PC-3 (cell line): Measurements from ENCODE around the gene UBAP1L. TPM values are rescaled to one million over a fixed set of nuclear protein-coding genes. Genes with fewer than 3 reads are reported as not detected.

ENCODE experiments used
- ATAC-seq: fragments of 200-7000 bp; cut with Tn5 transposase; 2 replicates; pipeline ENCODE4 v1.9.1; 2020; ENCODE audit warnings: mild to moderate bottlenecking, moderate library complexity
- BruUV-seq: library from RNA; stranded (reverse); fragments of 400-500 nt; replicated peaks from 2 replicates; lab custom pipeline; 2021; lab: Mats Ljungman, UMichigan
- CTCF ChIA-PET: fragments of 300-600 bp; sonication (Branson Sonifier 250); formaldehyde crosslinking; loops from one replicate; lab custom pipeline; 2022; ENCODE audit warnings: antibody characterized with exemption; lab: Charles Lee
- POLR2A ChIA-PET: fragments of 300-600 bp; sonication (Branson Sonifier 250); formaldehyde crosslinking; loops from one replicate; lab custom pipeline; 2022; ENCODE audit warnings: antibody characterized with exemption; ENCODE audit not compliant: unreplicated experiment; lab: Charles Lee
- DNase-seq: peaks from one replicate; pipeline ENCODE4 v3.0.0-alpha.2; 2015
- H2AFZ ChIP-seq: fragments of 300-600 bp; sonication (generic); 2 replicates; pipeline ENCODE4 v1.6.0; 2016; ENCODE audit warnings: antibody characterized with exemption, low read length
- H3F3A ChIP-seq: fragments of 300-600 bp; sonication (generic); one replicate; pipeline ENCODE4 v1.6.0; 2017; ENCODE audit warnings: antibody characterized with exemption, low read length, control low read depth, mild to moderate bottlenecking; ENCODE audit not compliant: unreplicated experiment
- H3K27ac ChIP-seq: fragments of 300-600 bp; sonication (generic); 2 replicates; pipeline ENCODE4 v1.5.1; 2016; ENCODE audit warnings: mild to moderate bottlenecking, low read length
- H3K27me3 ChIP-seq: fragments of 300-600 bp; sonication (generic); 2 replicates; pipeline ENCODE4 v1.6.1; 2016; ENCODE audit warnings: low read length, mixed read lengths
- H3K36me3 ChIP-seq: fragments of 300-600 bp; sonication (generic); 2 replicates; pipeline ENCODE4 v1.6.1; 2016; ENCODE audit warnings: low read depth, mixed run types, low read length, mixed read lengths
- H3K4me1 ChIP-seq: fragments of 300-600 bp; sonication (generic); 2 replicates; pipeline ENCODE4 v1.5.1; 2016; ENCODE audit warnings: low read length; ENCODE audit not compliant: insufficient read depth
- H3K4me2 ChIP-seq: fragments of 300-600 bp; sonication (generic); 2 replicates; pipeline ENCODE4 v1.6.0; 2016; ENCODE audit warnings: low read length
- H3K4me3 ChIP-seq: fragments of 300-600 bp; sonication (generic); 2 replicates; pipeline ENCODE4 v1.5.1; 2016; ENCODE audit warnings: mild to moderate bottlenecking, low read length, mixed read lengths
- H3K79me2 ChIP-seq: fragments of 300-600 bp; sonication (generic); 2 replicates; pipeline ENCODE4 v1.6.1; 2017; ENCODE audit warnings: low read length, mixed read lengths
- H3K9ac ChIP-seq: fragments of 300-600 bp; sonication (generic); 2 replicates; pipeline ENCODE4 v1.6.0; 2016; ENCODE audit warnings: mild to moderate bottlenecking, low read length
- H3K9me2 ChIP-seq: fragments of 300-600 bp; sonication (generic); replicated peaks from 2 replicates; pipeline ENCODE4 v1.6.1; 2016; ENCODE audit warnings: mixed run types, low read length, mixed read lengths
- H3K9me3 ChIP-seq: fragments of 300-600 bp; sonication (generic); 2 replicates; pipeline ENCODE4 v1.6.1; 2016; ENCODE audit warnings: low read length, mixed read lengths
- H4K20me1 ChIP-seq: fragments of 300-600 bp; sonication (generic); 2 replicates; pipeline ENCODE4 v1.6.1; 2016; ENCODE audit warnings: low read length, mixed read lengths
- CTCF ChIP-seq: fragments of 300-600 bp; sonication (generic); conservative IDR thresholded peaks from 2 replicates; pipeline ENCODE4 v1.5.1; 2017; ENCODE audit warnings: antibody characterized with exemption, low read depth, mild to moderate bottlenecking, low read length
- EZH2 ChIP-seq: fragments of 300-600 bp; sonication (generic); IDR thresholded peaks from one replicate; pipeline ENCODE4 v1.6.1; 2017; ENCODE audit warnings: antibody characterized with exemption, mild to moderate bottlenecking, low read length; ENCODE audit not compliant: unreplicated experiment
- EZH2phosphoT487 ChIP-seq: fragments of 300-600 bp; sonication (generic); IDR thresholded peaks from 2 replicates; pipeline ENCODE4 v1.6.1; 2018; ENCODE audit warnings: mild to moderate bottlenecking, antibody characterized with exemption, low read length, borderline replicate concordance
- intact Hi-C: fragments of 100-400 bp; cut with micrococcal nuclease; formaldehyde crosslinking; loops from 2 replicates; pipeline ENCODE4 v1.9.0; 2023
- total RNA-seq: library from RNA; depleted of rRNA; stranded (reverse); fragments of >200 nt; gene quantifications from 2 replicates; pipeline ENCODE4 v1.2.3, GENCODE V29; 2014

Gene UBAP1L
- total RNA-seq, 1 experiment from 2014 or later, result 3.4 TPM

DNA sequence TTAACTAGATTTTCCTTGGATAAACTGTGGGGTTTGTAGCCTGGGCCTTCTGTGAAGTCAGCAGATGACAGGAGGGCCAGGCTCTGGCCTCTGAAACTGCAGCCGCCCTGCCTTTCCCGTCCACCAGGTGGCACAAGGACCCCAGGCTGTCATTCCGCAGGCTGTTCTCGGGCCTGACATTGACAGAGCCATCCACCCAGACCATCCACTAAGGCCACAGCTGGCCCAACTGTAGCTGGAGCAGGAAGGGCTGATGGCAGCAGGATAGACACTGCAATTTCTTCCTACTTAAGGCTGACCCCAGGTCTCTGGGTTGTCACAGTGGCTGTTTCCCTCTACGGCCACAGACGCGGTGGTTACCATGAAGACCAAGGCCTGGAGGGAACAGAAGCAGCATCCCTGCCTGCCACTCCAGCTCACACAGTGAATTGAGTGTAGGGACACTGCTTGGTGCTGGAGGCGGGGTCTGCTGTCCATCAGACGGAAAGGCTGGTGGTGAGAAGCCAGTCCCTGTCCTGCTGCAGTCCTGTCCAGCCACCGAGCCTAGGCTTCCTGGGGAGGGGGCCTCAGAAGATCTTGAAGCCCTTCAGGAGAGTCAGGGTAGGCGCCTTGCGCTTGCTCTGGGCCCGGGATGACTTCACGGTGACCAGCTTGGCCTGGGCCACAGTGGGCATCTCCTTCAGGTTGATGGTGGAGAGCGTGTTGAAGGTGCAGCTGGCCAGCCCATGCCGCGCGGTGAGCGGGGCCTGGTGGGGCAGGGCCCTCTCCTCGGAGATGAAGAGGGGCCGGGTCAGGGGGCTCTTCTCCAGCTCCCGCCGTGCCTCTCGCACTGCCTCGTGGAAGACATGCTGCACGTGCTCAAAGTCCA, 60.4 kb downstream of the UBAP1L start:
- no peaks in the 10 kb centered on the region for H3K79me2 ChIP-seq
- no peak for TF ChIP-seq EZH2
- TF ChIP-seq CTCF, result peak; percentile 79
- no peak for TF ChIP-seq EZH2phosphoT487
- H4K20me1 ChIP-seq, result no peaks in the 10 kb centered on the region
- intact Hi-C loops, result loop anchor here (1.0 to 10.0 kb wide), 3 partner anchors 21 to 220 kb away; no protein-coding TSS in a partner anchor
- POLR2A ChIA-PET, result interaction anchor here (0.6 kb wide), 1 partner anchor 232 kb away, joined by 3 read pairs; the partner anchor contains the start of gene PARP16
- DNase-seq (peak; percentile 65), ATAC-seq (peak; percentile 80)
- CTCF ChIA-PET, result interaction anchor here (0.5 to 0.6 kb wide), 3 partner anchors 85 to 250 kb away, joined by 4 to 7 read pairs (median 5); partner anchors contain the start of genes CLPX and RNU5B-1
- H3K9me2 ChIP-seq, result no peaks in the 10 kb centered on the region
- no peak overlapping the region for H3K4me3 ChIP-seq
- H3K9me3 ChIP-seq, result no peaks in the 10 kb centered on the region
- no peak overlapping the region for H3K9ac ChIP-seq
- no peaks in the 10 kb centered on the region for H3K36me3 ChIP-seq
- no peak overlapping the region for H3K27ac ChIP-seq
- H2AFZ ChIP-seq, result no peak overlapping the region
- H3K4me2 ChIP-seq, result no peak overlapping the region
- H3F3A ChIP-seq, result no peaks in the 10 kb centered on the region
- H3K27me3 ChIP-seq, result no peaks in the 10 kb centered on the region
- H3K4me1 ChIP-seq, result peaks cover 22% of the 10 kb centered on the region
- no TSS peak for BruUV-seq

GRCh38 chr15:65052956-65053355, 62.0 kb downstream of the UBAP1L start:
- Histone ChIP-seq H3F3A (no peaks in the 10 kb centered on the region), H3K9me2 (no peaks in the 10 kb centered on the region), H2AFZ (no peak overlapping the region), H3K27me3 (no peaks in the 10 kb centered on the region), H4K20me1 (no peaks in the 10 kb centered on the region), H3K9ac (no peak overlapping the region), H3K27ac (no peak overlapping the region), H3K4me3 (no peak overlapping the region), H3K36me3 (no peaks in the 10 kb centered on the region), H3K4me1 (peaks cover 23% of the 10 kb centered on the region), H3K79me2 (no peaks in the 10 kb centered on the region), H3K4me2 (no peak overlapping the region), H3K9me3 (no peaks in the 10 kb centered on the region)
- no TSS peak for BruUV-seq
- DNase-seq (no peak), ATAC-seq (no peak)
- ChIA-PET CTCF (no interaction called here), POLR2A (no interaction called here)
- intact Hi-C loops, result loop anchor here (10.0 kb wide), 1 partner anchor 222 kb away; no protein-coding TSS in a partner anchor
- TF ChIP-seq EZH2 (no peak), CTCF (no peak), EZH2phosphoT487 (no peak)

DNA sequence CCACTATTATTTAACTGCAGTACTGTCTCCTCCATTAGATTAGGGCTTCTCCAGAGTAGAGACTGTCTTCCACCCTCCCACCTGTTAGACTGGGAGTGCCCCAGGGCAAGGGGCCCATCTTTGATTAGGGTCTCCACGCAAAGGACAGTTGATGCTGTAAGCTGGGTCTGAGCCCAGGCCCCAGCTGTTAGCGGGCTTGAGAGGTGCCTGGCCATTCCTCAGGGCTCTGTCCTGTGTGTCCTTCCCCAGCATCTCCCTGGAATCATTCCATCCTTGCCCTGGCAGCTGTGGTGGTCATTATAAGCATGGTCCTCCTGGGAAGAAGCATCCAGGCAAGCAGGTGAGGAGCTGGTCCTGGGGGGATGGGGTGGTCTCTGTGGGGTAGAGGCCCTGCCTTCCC, 63.7 kb downstream of the UBAP1L start:
- DNase-seq (no peak), ATAC-seq (no peak)
- Histone ChIP-seq H3K27ac (no peak overlapping the region), H3K36me3 (no peaks in the 10 kb centered on the region), H4K20me1 (no peaks in the 10 kb centered on the region), H3K4me2 (no peak overlapping the region), H3K9me3 (no peaks in the 10 kb centered on the region), H3K4me1 (peaks cover 12% of the 10 kb centered on the region; the same call in 1 of the 2 replicates), H3K9ac (no peak overlapping the region), H3K4me3 (no peak overlapping the region), H3K79me2 (no peaks in the 10 kb centered on the region), H2AFZ (no peak overlapping the region), H3F3A (no peaks in the 10 kb centered on the region), H3K27me3 (no peaks in the 10 kb centered on the region), H3K9me2 (no peaks in the 10 kb centered on the region)
- intact Hi-C loops, result loop anchor here (10.0 kb wide), 1 partner anchor 224 kb away; no protein-coding TSS in a partner anchor
- ChIA-PET POLR2A (no interaction called here), CTCF (no interaction called here)
- TF ChIP-seq CTCF (no peak), EZH2 (no peak), EZH2phosphoT487 (no peak)
- no TSS peak for BruUV-seq
